Bronchial epithelial cell (primary cell): ENCODE measurements around the gene TSKS. TPM values are rescaled to one million over a fixed set of nuclear protein-coding genes. Genes with fewer than 3 reads are reported as not detected.
A peak's percentile ranks its signal among the peaks of the same experiment; 100 is the strongest.

Source experiments
- DNase-seq: peaks from one replicate; pipeline ENCODE4 v3.0.0-alpha.2; 2010; ENCODE audit warnings: low read depth
- FAIRE-seq: peaks from 2 replicates; lab custom pipeline; 2011; peaks lifted over from hg19 to GRCh38; lab: Jason Lieb, UNC
- H3K27me3 ChIP-seq: 2 replicates; pipeline ENCODE4 v1.5.1; 2011; ENCODE audit warnings: low read length; ENCODE audit not compliant: control insufficient read depth, insufficient read depth
- H3K36me3 ChIP-seq: 2 replicates; pipeline ENCODE4 v1.5.1; 2011; ENCODE audit warnings: low read length; ENCODE audit not compliant: control insufficient read depth, insufficient read depth
- H3K4me3 ChIP-seq: 2 replicates; pipeline ENCODE4 v1.5.1; 2011; ENCODE audit warnings: mild to moderate bottlenecking, low read depth, low read length, control low read depth
- total RNA-seq: library from RNA; depleted of rRNA; stranded (reverse); fragments of >200 nt; gene quantifications from 2 replicates; pipeline ENCODE4 v1.2.1, GENCODE V29; 2014
- TF ChIP-seq, protein P1 (sequence below): IDR thresholded peaks from 2 replicates; pipeline ENCODE4 v1.5.1; 2011; ENCODE audit warnings: mild to moderate bottlenecking, moderate library complexity, low read length, control low read depth, inconsistent platforms; ENCODE audit not compliant: insufficient read depth, severe bottlenecking

The TSKS gene
- total RNA-seq, 1 donor from 2014 or later, result not detected

DNA sequence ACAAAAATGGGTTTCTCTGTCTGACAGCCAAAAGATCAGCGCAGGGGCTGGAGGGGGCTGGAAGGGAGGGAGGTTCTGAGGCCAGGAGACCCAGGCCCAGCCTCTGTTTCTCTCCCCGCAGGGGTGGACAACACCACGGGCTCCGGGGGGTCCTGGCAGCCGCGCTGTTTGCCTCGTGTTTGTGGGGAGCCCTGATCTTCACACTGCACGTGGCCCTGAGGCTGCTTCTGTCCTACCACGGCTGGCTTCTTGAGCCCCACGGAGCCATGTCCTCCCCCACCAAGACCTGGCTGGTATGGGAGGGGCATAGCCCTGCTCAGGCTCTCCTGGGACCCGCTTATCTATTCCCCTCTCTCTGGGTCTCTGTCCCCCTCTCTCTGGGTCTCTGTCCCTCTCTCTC, 62.5 kb downstream of the TSKS start:
- Histone ChIP-seq H3K36me3 (no peaks in the 10 kb centered on the region), H3K27me3 (peaks cover 3% of the 10 kb centered on the region), H3K4me3 (no peak overlapping the region)
- no peak for DNase-seq
- no peak for FAIRE-seq
- TF ChIP-seq, protein P1, sequence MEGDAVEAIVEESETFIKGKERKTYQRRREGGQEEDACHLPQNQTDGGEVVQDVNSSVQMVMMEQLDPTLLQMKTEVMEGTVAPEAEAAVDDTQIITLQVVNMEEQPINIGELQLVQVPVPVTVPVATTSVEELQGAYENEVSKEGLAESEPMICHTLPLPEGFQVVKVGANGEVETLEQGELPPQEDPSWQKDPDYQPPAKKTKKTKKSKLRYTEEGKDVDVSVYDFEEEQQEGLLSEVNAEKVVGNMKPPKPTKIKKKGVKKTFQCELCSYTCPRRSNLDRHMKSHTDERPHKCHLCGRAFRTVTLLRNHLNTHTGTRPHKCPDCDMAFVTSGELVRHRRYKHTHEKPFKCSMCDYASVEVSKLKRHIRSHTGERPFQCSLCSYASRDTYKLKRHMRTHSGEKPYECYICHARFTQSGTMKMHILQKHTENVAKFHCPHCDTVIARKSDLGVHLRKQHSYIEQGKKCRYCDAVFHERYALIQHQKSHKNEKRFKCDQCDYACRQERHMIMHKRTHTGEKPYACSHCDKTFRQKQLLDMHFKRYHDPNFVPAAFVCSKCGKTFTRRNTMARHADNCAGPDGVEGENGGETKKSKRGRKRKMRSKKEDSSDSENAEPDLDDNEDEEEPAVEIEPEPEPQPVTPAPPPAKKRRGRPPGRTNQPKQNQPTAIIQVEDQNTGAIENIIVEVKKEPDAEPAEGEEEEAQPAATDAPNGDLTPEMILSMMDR, result no peak

DNA sequence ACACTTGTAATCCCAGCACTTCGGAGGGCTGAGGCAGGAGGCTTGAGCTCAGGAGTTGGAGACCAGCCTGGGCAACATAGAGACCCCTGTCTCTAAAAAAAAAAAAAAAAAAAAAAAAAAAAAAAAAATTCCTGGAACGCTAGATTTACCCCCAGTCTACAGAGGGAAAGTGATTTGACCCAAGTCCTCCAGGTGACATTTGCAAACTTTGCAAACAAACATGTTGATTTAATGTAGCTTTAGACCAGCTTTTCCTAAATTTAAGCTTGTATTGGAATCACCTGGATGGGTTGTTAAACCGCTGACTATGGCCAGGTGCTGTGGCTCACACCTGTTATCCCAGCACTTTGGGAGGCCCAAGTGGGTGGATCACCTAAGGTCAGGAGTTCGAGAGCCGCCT, 63.7 kb downstream of the TSKS start:
- Histone ChIP-seq H3K4me3 (no peak overlapping the region), H3K27me3 (peaks cover 3% of the 10 kb centered on the region), H3K36me3 (no peaks in the 10 kb centered on the region)
- FAIRE-seq, result no peak
- TF ChIP-seq, protein P1, result no peak
- no peak for DNase-seq

DNA sequence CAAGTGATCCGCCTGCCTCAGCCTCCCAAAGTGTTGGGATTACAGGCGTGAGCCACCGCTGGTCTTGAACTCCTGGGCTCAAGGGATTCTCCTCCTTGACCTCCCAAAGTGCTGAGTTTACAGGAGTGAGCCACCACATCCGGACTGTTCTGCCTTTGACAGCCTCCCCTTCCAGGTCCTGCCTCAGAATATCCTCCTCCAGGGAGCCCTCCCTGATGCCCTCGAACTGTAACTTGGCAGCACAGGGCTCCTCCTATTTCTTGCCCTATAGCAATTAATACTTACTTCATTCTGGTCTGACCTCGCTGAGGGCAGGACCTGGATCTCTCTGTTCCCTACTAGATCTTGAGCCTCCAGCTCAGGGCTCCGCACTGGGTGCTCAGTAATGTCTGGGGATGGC, 66.2 kb downstream of the TSKS start:
- no peak for DNase-seq
- no peak overlapping the region for H3K4me3 ChIP-seq
- no peaks in the 10 kb centered on the region for H3K36me3 ChIP-seq
- no peak for FAIRE-seq
- TF ChIP-seq, protein P1, result no peak
- H3K27me3 ChIP-seq, result peaks cover 3% of the 10 kb centered on the region

DNA sequence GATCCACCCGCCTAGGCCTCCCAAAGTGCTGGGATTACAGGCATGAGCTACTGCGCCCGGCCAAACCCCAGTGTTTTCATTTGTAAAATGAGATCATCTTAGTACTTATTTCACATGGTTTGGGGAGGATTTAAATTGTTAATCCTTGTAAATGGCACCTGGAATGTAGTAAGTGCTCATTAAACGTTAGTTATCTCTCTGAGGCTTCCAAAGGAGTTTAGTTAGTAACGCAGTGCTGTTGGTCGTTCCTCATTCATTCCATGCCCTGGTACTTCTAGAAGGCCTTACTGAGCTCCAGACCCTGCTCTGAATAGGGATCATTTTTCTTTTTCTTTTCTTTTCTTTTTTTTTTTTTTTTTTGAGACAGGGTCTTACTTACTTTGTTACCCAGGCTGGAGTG, 67.0 kb downstream of the TSKS start:
- H3K4me3 ChIP-seq, result no peak overlapping the region
- FAIRE-seq, result no peak
- peaks cover 3% of the 10 kb centered on the region for H3K27me3 ChIP-seq
- DNase-seq, result no peak
- TF ChIP-seq, protein P1, result no peak
- no peaks in the 10 kb centered on the region for H3K36me3 ChIP-seq

DNA sequence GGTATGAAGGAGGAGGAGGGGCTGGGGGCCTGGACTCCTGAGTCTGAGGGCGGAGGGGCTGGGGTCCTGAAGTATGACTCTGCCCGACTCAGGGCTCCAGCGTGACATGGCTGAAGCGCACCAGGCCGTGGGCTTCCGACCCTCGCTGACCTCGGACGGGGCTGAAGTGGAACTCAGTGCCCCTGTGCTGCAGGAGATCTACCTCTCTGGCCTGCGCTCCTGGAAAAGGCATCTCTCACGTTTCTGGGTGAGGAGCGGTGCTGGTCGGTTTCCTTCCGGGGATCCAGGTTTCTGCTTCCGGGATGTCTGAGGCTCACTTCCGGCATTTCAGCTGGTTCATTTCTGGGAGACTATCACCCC, 71.0 kb downstream of the TSKS start:
- TF ChIP-seq, protein P1, result no peak
- FAIRE-seq (no peak), DNase-seq (no peak)
- Histone ChIP-seq H3K27me3 (no peaks in the 10 kb centered on the region), H3K36me3 (peaks cover 6% of the 10 kb centered on the region), H3K4me3 (no peak overlapping the region)

DNA sequence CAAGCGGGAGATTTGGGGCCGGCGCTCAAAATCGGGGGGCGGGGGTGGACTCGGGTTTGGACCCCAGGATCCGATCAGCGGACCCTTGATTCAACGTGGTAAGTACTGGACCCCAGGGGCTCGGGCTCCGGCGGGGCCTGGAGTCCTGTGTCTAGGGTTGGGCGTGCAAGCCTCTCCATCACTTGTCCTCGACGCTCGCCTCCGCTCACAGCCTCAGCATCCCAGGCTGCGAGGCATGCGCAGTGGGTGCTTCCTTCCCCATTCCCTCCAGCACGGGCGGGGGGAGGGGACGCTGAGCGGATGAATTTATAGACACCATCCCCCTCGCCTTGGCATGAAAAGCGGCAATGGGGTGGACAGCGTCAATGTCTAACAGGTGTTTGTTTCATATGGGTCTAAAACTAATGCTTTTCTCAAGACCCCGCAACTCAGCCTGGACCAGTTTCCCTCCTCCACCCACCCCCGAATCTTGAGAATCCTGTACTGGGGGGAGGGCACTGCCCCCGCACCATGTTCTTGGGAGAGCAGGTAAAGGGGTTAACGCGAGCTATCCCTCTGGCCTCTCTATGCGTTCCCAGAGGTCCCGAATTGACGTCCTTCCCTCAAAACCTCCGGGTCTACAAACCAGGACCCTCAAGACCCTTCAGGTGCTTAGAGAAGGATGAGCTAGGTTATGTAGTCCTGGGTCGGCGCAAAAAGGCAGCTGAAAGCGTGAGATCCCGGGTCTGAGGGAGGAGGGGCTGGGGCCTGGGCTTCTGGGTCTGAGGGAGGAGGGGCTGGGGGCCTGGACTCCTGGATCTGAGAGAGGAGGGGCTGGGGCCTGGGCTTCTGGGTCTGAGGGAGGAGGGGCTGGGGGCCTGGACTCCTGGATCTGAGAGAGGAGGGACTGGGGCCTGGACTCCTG, 71.6 kb downstream of the TSKS start:
- Histone ChIP-seq H3K27me3 (no peaks in the 10 kb centered on the region), H3K36me3 (peaks cover 6% of the 10 kb centered on the region), H3K4me3 (peak overlapping the region; percentile 36)
- FAIRE-seq, result peak; percentile 40
- TF ChIP-seq, protein P1, result no peak
- peak; percentile 11 for DNase-seq
